Measurements from ENCODE around the gene ONECUT2. TPM values are rescaled to one million over a fixed set of nuclear protein-coding genes. Genes with fewer than 3 reads are reported as not detected.
"Not testable (repeated sequence)": the region's sequence is repeated elsewhere in the genome, so short reads cannot be mapped to it uniquely, and the experiment has no call there.

ONECUT2 gene
- total RNA-seq, 1 donor from 2014 or later, result 0.05 TPM

- no peaks in the 10 kb centered on the region for H3K36me3 Mint-ChIP-seq (ENCODE audit: unreplicated experiment)
These were observed 83.4 kb downstream of the ONECUT2 start for GRCh38 chr18:57518533-57518932.

GRCh38 chr18:57519668-57520424 lies 84.7 kb downstream of the ONECUT2 start:
- Mint-ChIP-seq H3K36me3 (ENCODE audit: unreplicated experiment) (no peaks in the 10 kb centered on the region), H3K27me3 (ENCODE audit: unreplicated experiment) (peaks cover 35% of the 10 kb centered on the region), H3K9me3 (ENCODE audit: unreplicated experiment) (no peaks in the 10 kb centered on the region), H3K27ac (ENCODE audit: unreplicated experiment) (no peak overlapping the region), H3K4me3 (ENCODE audit: unreplicated experiment) (no peak overlapping the region), H3K4me1 (ENCODE audit: unreplicated experiment) (peaks cover 2% of the 10 kb centered on the region)
- TF ChIP-seq CTCF (IDR thresholded peaks at IDR 0.05), result no peak
- DNase-seq (ENCODE audit: extremely low spot score, unreplicated experiment), result no peak

More at GRCh38 chr18:57518533-57518932, 83.4 kb downstream of the ONECUT2 start:
- no peak for DNase-seq (ENCODE audit: extremely low spot score, unreplicated experiment)
- H3K27ac Mint-ChIP-seq (ENCODE audit: unreplicated experiment), result no peak overlapping the region
- peaks cover 2% of the 10 kb centered on the region for H3K4me1 Mint-ChIP-seq (ENCODE audit: unreplicated experiment)
- no peaks in the 10 kb centered on the region for H3K9me3 Mint-ChIP-seq (ENCODE audit: unreplicated experiment)
- peaks cover 31% of the 10 kb centered on the region for H3K27me3 Mint-ChIP-seq (ENCODE audit: unreplicated experiment)
- TF ChIP-seq CTCF (IDR thresholded peaks at IDR 0.05), result no peak
- no peak overlapping the region for H3K4me3 Mint-ChIP-seq (ENCODE audit: unreplicated experiment)

- H3K27ac Mint-ChIP-seq (ENCODE audit: unreplicated experiment); H3K36me3 Mint-ChIP-seq (ENCODE audit: unreplicated experiment); H3K9me3 Mint-ChIP-seq (ENCODE audit: unreplicated experiment); H3K4me3 Mint-ChIP-seq (ENCODE audit: unreplicated experiment); H3K4me1 Mint-ChIP-seq (ENCODE audit: unreplicated experiment); DNase-seq (ENCODE audit: extremely low spot score, unreplicated experiment): not testable (repeated sequence)
- H3K27me3 Mint-ChIP-seq (ENCODE audit: unreplicated experiment), result peaks cover 35% of the 10 kb centered on the region
These were observed 87.2 kb downstream of the ONECUT2 start for GRCh38 chr18:57522348-57522747.

- no peak for DNase-seq (ENCODE audit: extremely low spot score, unreplicated experiment)
- TF ChIP-seq CTCF (IDR thresholded peaks at IDR 0.05), result no peak
- Mint-ChIP-seq H3K27me3 (ENCODE audit: unreplicated experiment) (peaks cover 38% of the 10 kb centered on the region), H3K9me3 (ENCODE audit: unreplicated experiment) (no peaks in the 10 kb centered on the region), H3K4me1 (ENCODE audit: unreplicated experiment) (peaks cover 2% of the 10 kb centered on the region), H3K4me3 (ENCODE audit: unreplicated experiment) (no peak overlapping the region), H3K36me3 (ENCODE audit: unreplicated experiment) (no peaks in the 10 kb centered on the region), H3K27ac (ENCODE audit: unreplicated experiment) (no peak overlapping the region)
These were observed 88.2 kb downstream of the ONECUT2 start for GRCh38 chr18:57523171-57523956.

GRCh38 chr18:57527556-57528229 lies 92.5 kb downstream of the ONECUT2 start:
- no peak for TF ChIP-seq CTCF (IDR thresholded peaks at IDR 0.05)
- no peaks in the 10 kb centered on the region for H3K36me3 Mint-ChIP-seq (ENCODE audit: unreplicated experiment)
- DNase-seq (ENCODE audit: extremely low spot score, unreplicated experiment), result no peak
- no peak overlapping the region for H3K4me3 Mint-ChIP-seq (ENCODE audit: unreplicated experiment)
- peaks cover under 1% of the 10 kb centered on the region for H3K4me1 Mint-ChIP-seq (ENCODE audit: unreplicated experiment)
- H3K27me3 Mint-ChIP-seq (ENCODE audit: unreplicated experiment), result peaks cover 40% of the 10 kb centered on the region
- no peak overlapping the region for H3K27ac Mint-ChIP-seq (ENCODE audit: unreplicated experiment)
- no peaks in the 10 kb centered on the region for H3K9me3 Mint-ChIP-seq (ENCODE audit: unreplicated experiment)

Data from osteocyte (in vitro differentiated cells).